Urinary bladder (tissue), 4 donors: ENCODE data around the gene TNC. TPM values are rescaled to one million over a fixed set of nuclear protein-coding genes. Genes with fewer than 3 reads are reported as not detected.
A peak's percentile ranks its signal among the peaks of the same experiment; 100 is the strongest.

Experiments used
- DNase-seq: peaks from one replicate; pipeline ENCODE4 v3.0.0-alpha.2; 2015; ENCODE audit errors: extremely low spot score
- H3K27ac ChIP-seq: one replicate; pipeline ENCODE4 v1.5.1; 2013; ENCODE audit warnings: low read depth, mild to moderate bottlenecking, moderate library complexity
- H3K36me3 ChIP-seq: one replicate; pipeline ENCODE4 v1.6.1; 2013; ENCODE audit warnings: mild to moderate bottlenecking, moderate library complexity; ENCODE audit not compliant: insufficient read depth
- H3K4me1 ChIP-seq: one replicate; pipeline ENCODE4 v1.6.1; 2013; ENCODE audit warnings: mild to moderate bottlenecking, moderate library complexity; ENCODE audit not compliant: insufficient read depth
- H3K4me3 ChIP-seq: one replicate; pipeline ENCODE4 v1.5.1; 2013; ENCODE audit warnings: low read depth, low read length
- WGBS: extraction: QIAGEN DNeasy Blood & Tissue Kit; methylation state at CpG from one replicate; pipeline ENCODE4 v1.1.7; 2013; 5-methylcytosine and 5-hydroxymethylcytosine counted together
- polyA plus RNA-seq: library from polyadenylated mRNA; stranded (reverse); fragments of 200-250 nt; gene quantifications from one replicate; pipeline ENCODE4 v1.2.3, GENCODE V29; 2013
- total RNA-seq: library from RNA; depleted of rRNA; stranded (reverse); fragments of >200 nt; gene quantifications from one replicate; pipeline ENCODE4 v1.2.3, GENCODE V29; 2014
- donor health status: healthy with polysubstance abuse.
- donor health status: healthy.

Gene TNC
- total RNA-seq (155 TPM), polyA plus RNA-seq (43.5 TPM)

DNA sequence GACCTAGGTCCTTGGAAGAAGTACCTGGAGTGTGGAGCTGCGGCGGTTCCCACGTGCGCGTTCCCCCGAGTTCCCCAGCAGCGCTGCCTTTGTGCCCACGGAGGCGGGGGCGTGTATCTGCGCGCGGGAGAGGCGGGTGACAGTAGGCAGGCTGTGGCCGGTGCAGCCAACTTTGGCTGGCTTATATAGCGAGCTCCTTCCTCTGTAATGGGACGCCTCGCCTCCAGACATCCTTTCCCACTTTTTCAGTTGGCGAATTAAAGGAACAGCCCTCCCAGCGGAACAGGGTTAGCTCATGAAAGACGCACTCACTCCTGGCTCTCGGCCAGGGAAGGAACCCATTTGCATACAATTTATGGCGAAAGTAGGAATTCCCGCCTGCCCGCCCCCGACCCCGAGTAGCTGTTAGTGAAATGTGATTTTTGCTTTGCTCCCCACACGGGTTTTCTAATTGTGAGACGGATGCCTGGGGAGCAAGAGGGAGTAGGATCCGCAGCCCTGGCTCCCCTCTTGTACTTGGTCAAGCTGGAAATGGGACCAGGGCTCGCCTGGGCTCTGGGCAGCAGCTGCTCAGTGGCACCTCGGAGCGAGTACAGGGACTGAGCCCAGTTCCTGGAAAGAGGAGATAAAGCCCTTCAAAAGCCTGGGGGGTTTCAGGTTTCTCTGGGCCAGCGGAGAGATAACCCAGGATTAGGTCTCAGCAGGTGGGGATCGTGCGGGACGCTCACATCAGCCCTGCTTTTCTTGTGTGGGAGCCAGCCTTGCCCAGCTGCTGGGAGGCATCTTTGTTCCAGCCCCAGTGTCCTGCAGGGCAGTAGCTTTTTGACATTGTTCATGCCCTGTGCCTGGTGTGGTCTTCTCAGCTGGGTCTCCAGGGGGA is at the start of gene TNC:
Gene TNC, minus strand, starts transcription at position 159 of the 880 bp plus-strand sequence. CDS start 27,139 bp downstream, outside the sequence.
- no peaks in the 10 kb centered on the region for H3K4me1 ChIP-seq
- peak within 1 kb of the TSS; percentile 25 for H3K4me3 ChIP-seq
- no peaks in the 10 kb centered on the region for H3K36me3 ChIP-seq
- WGBS: under 1% methylated on average over 37 of the region's 37 CpGs
- H3K27ac ChIP-seq: peak within 1 kb of the TSS; percentile 18
- peak; percentile 72 for DNase-seq

DNA sequence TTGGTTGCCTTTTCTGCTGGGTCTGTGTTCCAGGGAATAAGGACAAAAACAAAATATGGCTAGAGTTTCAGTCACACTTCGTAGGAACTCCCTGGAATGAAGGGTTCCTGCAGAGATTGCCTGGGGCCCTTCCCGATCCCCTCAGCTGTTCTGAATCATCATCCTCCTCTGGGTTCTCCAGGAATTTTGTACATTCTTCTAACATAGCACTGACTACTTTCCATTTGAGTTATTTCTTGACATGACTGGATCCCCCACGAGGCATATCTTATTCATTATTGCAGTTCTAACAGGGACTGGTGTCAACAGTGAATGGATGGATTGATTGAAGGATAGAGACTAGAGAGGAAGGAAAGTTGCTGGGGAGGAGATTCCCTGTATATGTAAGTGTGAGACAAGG is 49.2 kb upstream of the TNC start:
- 81% methylated on average over 3 of the region's 3 CpGs for WGBS
- Histone ChIP-seq H3K4me1 (no peaks in the 10 kb centered on the region), H3K36me3 (no peaks in the 10 kb centered on the region), H3K27ac (no peak overlapping the region), H3K4me3 (no peak overlapping the region)
- no peak for DNase-seq

DNA sequence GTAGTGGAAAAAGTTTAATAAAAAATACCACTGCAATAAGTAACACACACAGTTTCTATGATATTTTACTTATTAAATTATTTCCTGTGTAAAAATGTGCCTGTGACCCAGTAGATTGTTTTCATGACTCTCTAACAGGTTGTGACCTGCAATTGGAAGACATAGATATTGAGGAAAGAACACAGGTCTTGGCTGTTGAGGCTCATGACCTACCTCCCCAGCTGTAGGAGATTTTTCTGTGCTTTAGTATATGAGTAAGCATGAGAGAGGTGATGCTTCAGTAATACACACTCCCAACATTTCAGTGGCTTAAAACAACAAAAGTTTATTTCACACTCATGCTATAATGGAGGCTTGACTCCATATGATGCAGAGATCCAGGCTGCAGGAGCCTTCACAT is 47.3 kb upstream of the TNC start:
- DNase-seq: no peak
- Histone ChIP-seq H3K36me3 (no peaks in the 10 kb centered on the region), H3K27ac (no peak overlapping the region), H3K4me1 (no peaks in the 10 kb centered on the region), H3K4me3 (no peak overlapping the region)

DNA sequence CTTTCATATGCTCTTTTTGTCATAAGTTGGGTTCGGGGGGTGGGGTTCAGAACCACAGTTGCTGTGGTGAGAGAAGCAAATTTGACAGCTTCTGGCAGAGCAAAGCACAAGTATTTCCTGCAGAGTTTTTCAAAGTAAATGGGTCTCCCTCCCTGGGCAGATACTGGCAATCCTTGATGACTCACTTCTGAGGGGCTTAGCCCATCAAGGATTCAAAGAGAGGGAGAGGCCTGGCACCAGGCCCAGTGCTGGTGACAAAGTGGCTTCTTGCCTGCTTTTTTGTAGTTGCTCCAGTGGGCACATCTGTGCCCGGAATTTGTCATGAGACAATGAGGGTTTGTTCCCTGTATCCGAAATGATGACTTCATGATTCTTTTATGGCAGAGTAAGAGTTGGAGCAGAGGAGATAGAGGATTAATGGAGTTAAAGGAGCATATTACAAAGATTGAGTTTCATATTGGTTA is 46.6 kb upstream of the TNC start:
- H3K4me3 ChIP-seq: no peak overlapping the region
- 55% methylated on average over 3 of the region's 3 CpGs for WGBS
- no peaks in the 10 kb centered on the region for H3K36me3 ChIP-seq
- H3K4me1 ChIP-seq: no peaks in the 10 kb centered on the region
- DNase-seq: no peak
- no peak overlapping the region for H3K27ac ChIP-seq

DNA sequence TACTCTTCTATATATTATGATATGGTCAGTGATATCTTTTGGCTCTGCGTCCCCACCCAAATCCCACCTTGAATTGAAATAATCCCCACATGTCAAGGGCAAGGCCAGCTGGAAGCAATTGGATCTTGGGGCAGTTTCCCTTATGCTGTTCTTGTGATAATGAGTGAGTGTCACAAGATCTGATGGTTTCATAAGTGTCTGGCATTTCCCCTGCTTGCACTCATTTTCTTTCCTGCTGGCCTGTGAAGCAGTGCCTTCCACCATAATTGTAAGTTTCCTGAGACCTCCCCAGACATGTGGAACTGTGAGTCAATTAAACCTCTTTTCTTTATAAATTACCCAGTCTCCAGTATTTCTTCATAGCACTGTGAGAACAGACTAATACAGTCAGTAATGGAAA is 45.0 kb upstream of the TNC start:
- 85% methylated on average over 1 of the region's 1 CpG for WGBS
- H3K27ac ChIP-seq: no peak overlapping the region

DNA sequence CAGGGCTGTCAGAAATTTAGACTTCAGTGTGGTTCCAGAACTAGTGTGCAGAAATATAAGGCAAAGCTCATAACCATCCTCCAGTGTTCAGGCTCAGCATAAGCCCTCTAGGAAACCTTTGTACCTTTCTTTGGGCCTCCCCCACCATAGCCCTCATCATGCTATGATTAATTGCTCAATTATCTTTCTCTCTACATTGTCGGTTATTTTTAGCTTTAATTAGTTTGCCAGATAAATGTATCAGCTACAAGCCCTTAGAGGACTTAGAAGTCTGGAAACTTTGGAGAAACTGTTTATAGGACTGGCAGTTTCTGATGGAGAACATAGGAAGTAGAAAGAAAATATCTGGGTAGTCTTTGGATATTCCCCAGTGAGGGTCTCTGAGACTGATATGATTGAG is 43.5 kb upstream of the TNC start:
- no peak for DNase-seq
- 30% methylated on average over 1 of the region's 1 CpG for WGBS
- Histone ChIP-seq H3K27ac (no peak overlapping the region), H3K36me3 (no peaks in the 10 kb centered on the region), H3K4me3 (no peak overlapping the region), H3K4me1 (no peaks in the 10 kb centered on the region)

More for the DNA sequence above, 45.0 kb upstream of the TNC start:
- Histone ChIP-seq H3K4me3 (no peak overlapping the region), H3K36me3 (no peaks in the 10 kb centered on the region), H3K4me1 (no peaks in the 10 kb centered on the region)
- no peak for DNase-seq

DNA sequence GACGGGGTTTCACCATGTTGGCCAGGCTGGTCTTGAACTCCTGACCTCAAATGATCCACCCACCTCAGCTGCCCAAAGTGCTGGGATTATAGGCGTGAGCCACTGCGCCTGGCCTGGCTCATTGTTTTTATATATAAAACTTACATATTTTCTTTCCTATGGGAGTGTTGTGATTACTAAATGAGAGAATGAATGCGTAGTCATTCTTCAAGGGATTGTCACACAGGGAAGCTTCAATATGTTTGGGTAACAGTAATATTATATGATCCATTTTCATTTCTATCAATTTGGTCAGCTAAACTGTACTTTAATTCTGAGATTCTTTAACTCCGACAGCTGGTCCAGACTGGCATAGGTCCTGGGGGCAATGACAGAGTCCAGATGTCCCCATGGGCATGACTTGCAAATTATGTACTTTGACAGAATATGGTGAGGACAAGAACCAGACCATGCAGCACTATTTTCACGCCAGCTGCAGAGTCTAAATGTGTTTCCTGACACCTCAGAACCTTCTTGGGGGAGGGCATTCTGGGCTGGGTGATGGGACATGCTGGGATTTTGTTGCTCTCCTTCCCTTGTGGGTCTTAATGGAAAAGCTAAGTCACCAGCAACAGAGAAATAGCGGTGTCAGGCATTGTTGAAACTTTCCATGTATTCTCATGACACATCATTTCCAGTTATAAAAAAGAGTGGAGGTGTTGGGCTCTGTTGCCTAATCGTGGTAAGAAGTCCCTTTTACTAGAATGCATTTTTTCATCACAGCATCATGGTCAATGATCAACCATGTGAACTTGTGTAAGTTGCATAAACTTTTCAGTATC is 40.9 kb upstream of the TNC start:
- no peak overlapping the region for H3K4me3 ChIP-seq
- 83% methylated on average over 8 of the region's 8 CpGs for WGBS
- DNase-seq: no peak
- H3K4me1 ChIP-seq: no peaks in the 10 kb centered on the region
- H3K36me3 ChIP-seq: no peaks in the 10 kb centered on the region
- H3K27ac ChIP-seq: no peak overlapping the region

DNA sequence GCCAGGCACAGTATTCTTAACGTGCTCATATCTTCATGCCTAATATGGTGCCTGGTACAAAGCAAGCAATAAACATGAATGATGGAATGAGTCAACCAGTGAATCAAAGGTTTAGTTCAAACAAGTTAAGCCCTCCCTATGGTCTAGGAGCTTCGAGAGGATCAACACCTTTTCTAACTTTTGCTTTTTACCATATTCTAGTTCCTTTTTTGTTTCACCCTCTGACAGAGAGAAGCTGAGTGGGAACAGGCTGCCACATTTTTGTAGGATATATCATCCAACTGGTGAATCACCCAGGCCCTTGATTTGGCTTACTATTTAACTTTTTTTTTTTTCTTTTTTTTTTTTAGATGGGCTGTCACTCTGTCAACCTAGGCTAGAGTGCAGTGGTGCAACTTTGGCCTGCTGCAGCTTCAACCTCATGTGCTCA is 39.3 kb upstream of the TNC start:
- WGBS: 31% methylated on average over 2 of the region's 2 CpGs
- H3K36me3 ChIP-seq: no peaks in the 10 kb centered on the region
- H3K27ac ChIP-seq: no peak overlapping the region
- no peak overlapping the region for H3K4me3 ChIP-seq
- DNase-seq: no peak
- H3K4me1 ChIP-seq: no peaks in the 10 kb centered on the region

DNA sequence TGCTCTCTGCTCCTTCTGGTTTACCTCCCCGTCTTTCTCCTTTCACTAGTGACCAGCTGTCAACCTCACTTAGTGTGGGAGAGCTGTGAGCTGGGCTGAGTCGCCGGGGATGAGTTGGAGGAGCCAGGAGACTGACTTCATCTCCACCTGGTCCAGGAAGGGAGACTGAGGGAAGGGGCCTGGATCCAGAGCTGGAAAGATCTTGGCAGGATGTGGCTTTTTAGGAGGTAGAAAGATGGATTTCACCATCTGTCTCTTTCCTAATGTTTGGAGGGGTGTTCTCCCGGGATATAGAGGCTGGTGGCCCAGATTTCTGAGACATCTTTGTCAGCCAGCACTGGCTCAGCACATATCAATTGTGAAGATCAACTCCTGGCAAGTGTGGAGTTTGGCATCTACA is 37.1 kb upstream of the TNC start:
- Histone ChIP-seq H3K4me3 (no peak overlapping the region), H3K4me1 (no peaks in the 10 kb centered on the region), H3K36me3 (no peaks in the 10 kb centered on the region), H3K27ac (no peak overlapping the region)
- DNase-seq: no peak
- WGBS: 69% methylated on average over 4 of the region's 4 CpGs

DNA sequence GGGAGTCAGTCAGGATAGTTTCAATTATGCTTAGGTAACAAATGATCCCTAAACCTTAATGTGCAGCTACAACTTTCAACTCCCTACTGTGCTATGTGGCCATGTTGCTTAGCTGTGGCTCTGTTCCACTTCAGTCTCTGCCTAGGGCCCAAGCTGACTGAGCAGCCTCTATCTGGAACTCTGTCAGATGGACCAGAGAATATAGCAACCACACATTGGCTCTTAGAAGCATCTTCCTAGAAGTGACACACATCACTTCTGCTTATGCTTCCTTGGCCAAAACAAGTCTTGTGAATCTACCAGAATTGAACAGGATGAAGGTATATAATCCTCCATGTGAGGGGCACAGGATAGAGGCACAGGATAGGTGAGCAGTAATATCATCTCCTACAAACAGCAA is 36.7 kb upstream of the TNC start:
- Histone ChIP-seq H3K36me3 (no peaks in the 10 kb centered on the region), H3K4me3 (no peak overlapping the region), H3K4me1 (no peaks in the 10 kb centered on the region), H3K27ac (no peak overlapping the region)
- DNase-seq: no peak

DNA sequence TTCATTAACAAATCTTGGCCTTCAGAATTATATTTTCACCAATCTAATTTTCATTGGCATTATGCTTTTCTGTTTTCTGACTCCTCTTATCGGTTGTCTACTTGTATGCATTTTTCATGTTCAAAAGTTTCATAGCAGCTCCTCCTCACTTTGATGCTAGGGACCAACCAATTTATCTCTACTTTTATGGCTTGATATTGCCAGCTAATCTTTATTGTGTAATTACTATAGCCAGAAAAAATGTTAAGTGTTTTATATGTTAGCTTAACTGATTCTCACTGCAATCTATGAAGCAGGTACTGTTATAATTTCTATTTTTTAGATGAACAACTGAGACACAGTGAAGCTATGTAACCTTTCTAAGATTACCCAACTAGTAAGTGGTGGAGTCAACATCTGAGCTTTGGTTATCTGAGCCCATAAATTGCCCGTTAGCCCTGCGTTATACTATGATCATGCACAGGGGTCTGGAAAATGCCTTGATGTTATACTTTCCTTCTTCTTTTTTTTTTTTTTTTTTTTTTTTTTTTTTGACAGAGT is 34.4 kb upstream of the TNC start:
- Histone ChIP-seq H3K4me1 (no peaks in the 10 kb centered on the region), H3K27ac (no peak overlapping the region), H3K4me3 (no peak overlapping the region), H3K36me3 (no peaks in the 10 kb centered on the region)
- 80% methylated on average over 3 of the region's 3 CpGs for WGBS
- no peak for DNase-seq

DNA sequence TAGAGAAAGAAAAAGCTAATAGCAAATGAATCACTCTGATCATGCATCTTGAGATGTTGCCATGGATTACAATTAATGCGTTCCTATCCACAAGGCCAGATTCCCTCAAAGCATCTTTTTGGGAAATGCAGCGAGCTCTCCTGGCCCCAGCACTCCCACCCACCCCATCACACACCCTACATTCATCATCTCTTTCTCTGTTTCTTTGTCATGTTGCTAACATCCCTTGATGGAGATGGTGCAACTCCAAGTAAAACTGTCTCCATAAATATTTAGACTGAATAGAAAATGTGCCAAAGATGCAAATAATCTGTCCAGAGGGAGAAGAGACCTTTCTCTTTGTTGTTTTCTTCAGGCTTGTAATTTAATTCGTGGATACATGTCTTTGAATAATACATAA is 30.8 kb upstream of the TNC start:
- no peaks in the 10 kb centered on the region for H3K4me1 ChIP-seq
- H3K27ac ChIP-seq: no peak overlapping the region
- 77% methylated on average over 3 of the region's 3 CpGs for WGBS
- no peak overlapping the region for H3K4me3 ChIP-seq
- H3K36me3 ChIP-seq: no peaks in the 10 kb centered on the region
- DNase-seq: no peak

DNA sequence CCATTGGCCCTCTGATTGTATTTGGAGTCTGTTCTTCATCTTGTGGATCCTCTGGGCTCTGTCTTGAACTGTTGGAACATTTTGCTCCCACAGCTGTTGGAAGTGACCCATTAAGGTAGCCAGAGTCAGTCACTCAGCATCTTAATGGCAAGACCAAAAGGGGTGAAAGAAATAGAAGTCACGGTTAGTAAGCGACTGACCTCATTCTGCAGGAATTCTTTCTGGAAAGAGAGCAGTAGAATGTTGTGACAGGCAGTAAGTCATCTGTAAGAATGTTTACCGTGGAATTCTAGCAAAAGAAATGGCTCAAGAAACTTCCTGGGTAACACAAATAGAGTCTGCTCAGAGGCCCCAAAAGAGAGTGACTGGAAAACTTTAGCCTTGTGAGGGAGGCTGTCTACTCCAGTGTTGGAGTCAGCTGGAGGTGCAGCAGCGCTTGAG is 28.6 kb upstream of the TNC start:
- Histone ChIP-seq H3K4me3 (no peak overlapping the region), H3K36me3 (no peaks in the 10 kb centered on the region), H3K4me1 (no peaks in the 10 kb centered on the region), H3K27ac (no peak overlapping the region)
- DNase-seq: no peak
- 25% methylated on average over 4 of the region's 4 CpGs for WGBS

DNA sequence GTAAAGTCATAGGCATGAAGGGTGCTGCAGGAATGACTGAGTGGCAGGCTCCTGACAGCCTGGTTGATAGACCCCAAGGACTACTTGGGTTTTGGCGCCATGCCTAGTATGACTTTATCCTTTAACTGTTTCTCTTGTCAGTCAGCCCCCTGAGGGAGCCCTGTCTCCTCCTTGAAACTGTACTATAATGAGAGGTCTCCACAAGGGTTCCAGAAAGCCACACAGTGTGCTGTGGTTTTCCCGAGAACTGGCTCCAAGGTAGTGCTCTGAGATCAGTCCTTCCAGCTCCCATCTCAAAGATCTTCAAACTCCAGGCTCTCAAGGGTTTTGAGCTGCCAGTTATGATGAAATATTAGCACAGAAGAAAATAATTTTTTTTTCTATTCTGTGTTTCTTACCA is 26.7 kb upstream of the TNC start:
- DNase-seq: no peak
- H3K27ac ChIP-seq: no peak overlapping the region
- H3K36me3 ChIP-seq: no peaks in the 10 kb centered on the region
- no peak overlapping the region for H3K4me3 ChIP-seq
- 94% methylated on average over 2 of the region's 2 CpGs for WGBS
- H3K4me1 ChIP-seq: no peaks in the 10 kb centered on the region
